GM06990 (cell line): Measurements from ENCODE around the gene OR10A4.

Experiments used
- DNase-seq: peaks from one replicate; pipeline ENCODE4 v3.0.0-alpha.2; 2011; ENCODE audit not compliant: insufficient read length; ENCODE audit errors: extremely low read depth
- H3K27me3 ChIP-seq: replicated peaks from 2 replicates; pipeline ENCODE4 v1.6.0; 2011; ENCODE audit warnings: low read length; ENCODE audit not compliant: control insufficient read depth, insufficient read depth
- H3K36me3 ChIP-seq: 2 replicates; pipeline ENCODE4 v1.5.1; 2011; ENCODE audit warnings: low read length; ENCODE audit not compliant: control insufficient read depth, insufficient read depth
- H3K4me3 ChIP-seq: replicated peaks from 2 replicates; pipeline ENCODE4 v1.5.1; 2011; ENCODE audit warnings: low read depth, mild to moderate bottlenecking, control low read depth, low read length
- TF ChIP-seq, protein P1 (sequence below): IDR thresholded peaks from 2 replicates; pipeline ENCODE4 v1.5.1; 2011; ENCODE audit warnings: low read length, control low read depth, mild to moderate bottlenecking, inconsistent platforms; ENCODE audit not compliant: insufficient read depth, poor library complexity, severe bottlenecking

Gene OR10A4

DNA sequence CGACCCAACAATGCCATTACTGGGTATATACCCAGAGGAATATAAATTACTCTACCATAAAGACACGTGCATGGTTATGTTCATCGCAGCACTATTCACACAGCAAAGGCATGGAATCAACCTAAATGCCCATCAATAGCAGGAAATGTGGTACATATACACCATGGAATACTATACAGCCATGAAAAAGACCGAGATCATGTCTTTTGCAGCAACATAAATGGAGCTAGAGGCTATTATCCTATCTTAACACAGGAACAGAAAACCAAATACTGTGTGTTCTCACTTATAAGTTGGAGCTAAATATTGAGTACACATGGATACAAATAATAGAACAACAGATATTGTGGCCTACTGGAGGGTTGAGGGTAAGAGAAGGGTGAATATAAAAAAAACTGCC, 12.4 kb downstream of the OR10A4 start:
- Histone ChIP-seq H3K4me3 (no peak overlapping the region), H3K36me3 (no peaks in the 10 kb centered on the region), H3K27me3 (no peaks in the 10 kb centered on the region; the same call in 1 of the 2 replicates)
- DNase-seq, result no peak
- TF ChIP-seq, protein P1, sequence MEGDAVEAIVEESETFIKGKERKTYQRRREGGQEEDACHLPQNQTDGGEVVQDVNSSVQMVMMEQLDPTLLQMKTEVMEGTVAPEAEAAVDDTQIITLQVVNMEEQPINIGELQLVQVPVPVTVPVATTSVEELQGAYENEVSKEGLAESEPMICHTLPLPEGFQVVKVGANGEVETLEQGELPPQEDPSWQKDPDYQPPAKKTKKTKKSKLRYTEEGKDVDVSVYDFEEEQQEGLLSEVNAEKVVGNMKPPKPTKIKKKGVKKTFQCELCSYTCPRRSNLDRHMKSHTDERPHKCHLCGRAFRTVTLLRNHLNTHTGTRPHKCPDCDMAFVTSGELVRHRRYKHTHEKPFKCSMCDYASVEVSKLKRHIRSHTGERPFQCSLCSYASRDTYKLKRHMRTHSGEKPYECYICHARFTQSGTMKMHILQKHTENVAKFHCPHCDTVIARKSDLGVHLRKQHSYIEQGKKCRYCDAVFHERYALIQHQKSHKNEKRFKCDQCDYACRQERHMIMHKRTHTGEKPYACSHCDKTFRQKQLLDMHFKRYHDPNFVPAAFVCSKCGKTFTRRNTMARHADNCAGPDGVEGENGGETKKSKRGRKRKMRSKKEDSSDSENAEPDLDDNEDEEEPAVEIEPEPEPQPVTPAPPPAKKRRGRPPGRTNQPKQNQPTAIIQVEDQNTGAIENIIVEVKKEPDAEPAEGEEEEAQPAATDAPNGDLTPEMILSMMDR, result no peak

DNA sequence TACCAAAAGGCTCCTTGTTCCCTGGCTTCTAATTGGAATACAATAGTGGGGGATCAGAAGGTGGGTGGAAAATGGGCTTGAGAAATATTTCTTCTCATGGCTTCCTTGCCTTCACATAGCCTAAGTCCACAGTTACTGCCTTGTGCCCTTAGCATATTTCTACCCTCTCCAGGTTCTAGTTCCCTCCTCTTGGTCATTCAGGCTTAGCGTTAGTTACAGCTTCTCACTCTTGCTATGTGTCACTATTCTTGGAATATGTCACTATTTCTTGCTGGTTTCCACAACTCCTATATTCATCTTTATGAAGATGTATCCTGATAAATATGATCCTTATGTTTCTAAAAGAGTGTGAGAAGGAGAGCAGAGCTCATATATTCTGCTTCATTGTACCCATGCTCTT, 13.4 kb downstream of the OR10A4 start:
- no peak overlapping the region for H3K4me3 ChIP-seq
- DNase-seq, result peak; percentile 10
- TF ChIP-seq, protein P1, result no peak
- no peaks in the 10 kb centered on the region; the same call in 1 of the 2 replicates for H3K27me3 ChIP-seq
- no peaks in the 10 kb centered on the region for H3K36me3 ChIP-seq

DNA sequence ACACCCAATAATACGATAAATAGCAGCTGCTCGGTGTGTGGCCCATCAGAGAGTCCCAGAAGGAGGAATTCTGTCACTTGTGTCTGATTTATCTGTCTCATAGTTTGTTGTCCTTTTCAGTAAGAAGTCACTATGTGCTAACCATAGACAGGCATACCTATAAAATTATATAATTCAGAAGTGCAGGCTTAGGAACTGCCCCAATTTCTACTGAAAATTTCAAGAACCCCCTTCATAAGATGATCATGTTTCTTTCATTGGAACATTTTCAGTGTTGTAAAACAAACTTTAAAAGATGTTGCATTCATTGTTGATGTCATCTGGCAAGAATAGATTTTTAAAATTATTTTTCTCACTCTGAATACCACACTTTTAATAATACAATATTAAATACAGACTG, 16.0 kb downstream of the OR10A4 start, which contains the start of gene OR2D2:
Gene OR2D2 (minus strand): TSS at position 101 of the 400 bp plus-strand sequence. CDS start 0 bp downstream, at position 101.
- no peak within 1 kb of the TSS for H3K4me3 ChIP-seq
- no peak for DNase-seq
- H3K36me3 ChIP-seq, result no peaks in the 10 kb centered on the region
- no peaks in the 10 kb centered on the region for H3K27me3 ChIP-seq
- TF ChIP-seq, protein P1, result no peak

DNA sequence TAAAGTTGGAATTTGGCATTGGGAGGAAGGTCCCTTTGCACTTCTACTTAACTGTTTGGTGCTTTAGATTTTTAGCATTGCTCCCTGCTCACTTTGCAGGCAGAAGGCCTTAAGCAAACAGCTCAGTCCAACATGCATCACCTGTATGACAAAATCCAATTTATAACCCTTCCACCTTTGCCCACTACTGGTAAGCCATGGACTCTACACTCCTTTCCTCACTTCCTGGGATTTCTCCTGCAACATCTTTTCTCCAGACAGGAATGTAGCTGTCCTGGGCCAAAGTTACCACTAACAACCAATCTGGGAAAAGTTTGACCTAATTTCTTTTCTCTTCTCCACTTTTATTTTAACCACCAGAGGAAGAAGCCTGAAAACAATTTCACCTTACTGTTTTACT, 17.7 kb downstream of the OR10A4 start:
- H3K36me3 ChIP-seq, result no peaks in the 10 kb centered on the region
- DNase-seq, result no peak
- H3K27me3 ChIP-seq, result no peaks in the 10 kb centered on the region
- H3K4me3 ChIP-seq, result no peak overlapping the region
- TF ChIP-seq, protein P1, result no peak

DNA sequence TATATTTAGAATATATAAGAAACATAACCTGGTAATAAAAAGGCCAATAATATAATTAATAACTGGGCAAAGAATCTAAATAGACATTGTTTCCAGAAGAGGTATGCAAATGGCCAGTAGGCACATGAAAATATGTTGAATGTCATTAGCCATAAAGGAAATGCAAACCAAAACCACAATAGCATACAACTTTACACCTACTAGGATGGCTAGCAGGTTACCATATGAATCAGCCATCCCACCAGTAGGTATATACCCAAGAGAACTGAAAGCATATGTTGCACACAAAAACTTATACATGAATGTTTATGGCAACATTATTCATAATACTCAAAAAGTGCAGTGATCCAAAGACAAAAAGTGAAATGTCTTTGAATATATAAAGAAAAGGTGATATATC, 18.6 kb downstream of the OR10A4 start:
- no peaks in the 10 kb centered on the region for H3K36me3 ChIP-seq
- H3K27me3 ChIP-seq, result no peaks in the 10 kb centered on the region
- H3K4me3 ChIP-seq, result no peak overlapping the region
- DNase-seq, result peak; percentile 58
- TF ChIP-seq, protein P1, result no peak

DNA sequence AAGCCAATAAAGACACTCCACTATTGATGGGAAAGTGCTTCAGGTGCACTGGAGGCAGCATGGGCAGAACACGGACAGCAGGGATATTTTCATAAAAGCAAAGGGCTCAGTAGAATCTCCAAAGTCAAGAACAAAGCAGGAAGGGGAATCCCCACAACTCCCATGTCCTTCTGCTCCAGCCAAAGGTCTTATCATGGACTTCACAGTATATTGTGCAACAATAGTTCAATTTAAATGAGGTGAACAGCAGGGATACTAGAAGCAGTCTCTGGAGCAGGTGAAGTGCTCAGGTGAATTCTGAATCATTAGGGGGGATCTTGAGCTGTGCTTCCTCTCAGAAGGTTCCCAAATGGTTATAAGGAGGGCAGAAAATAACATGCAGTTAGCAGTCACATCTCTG, 22.5 kb downstream of the OR10A4 start:
- Histone ChIP-seq H3K36me3 (no peaks in the 10 kb centered on the region), H3K4me3 (no peak overlapping the region)
- TF ChIP-seq, protein P1, result no peak

More for the DNA sequence above, 22.5 kb downstream of the OR10A4 start:
- H3K27me3 ChIP-seq, result no peaks in the 10 kb centered on the region
- no peak for DNase-seq
